Liver (tissue), 9 donors: ENCODE measurements around the gene SCN1B. TPM values are rescaled to one million over a fixed set of nuclear protein-coding genes. Genes with fewer than 3 reads are reported as not detected.
A peak's percentile ranks its signal among the peaks of the same experiment; 100 is the strongest.

Experiments
- DNase-seq: peaks from one replicate; pipeline ENCODE4 v3.0.0-alpha.2; 2017; ENCODE audit warnings: low spot score
- H3K27ac ChIP-seq, 2 donors: one replicate each; pipeline ENCODE4 v1.7.0; 2013; ENCODE audit warnings: inconsistent platforms in 2 of 2, low read length in 2 of 2, control low read depth in 1 of 2, low read depth in 1 of 2, mild to moderate bottlenecking in 1 of 2
- H3K27me3 ChIP-seq, 4 donors: one replicate each; pipeline versions ENCODE4 v1.6.1 to v1.7.0; 2013; ENCODE audit warnings: low read length in 3 of 4, inconsistent platforms in 1 of 4, mild to moderate bottlenecking in 1 of 4, moderate library complexity in 1 of 4; ENCODE audit not compliant: control insufficient read depth in 4 of 4, insufficient read depth in 4 of 4
- H3K36me3 ChIP-seq, 4 donors: one replicate each; pipeline versions ENCODE4 v1.6.1 to v1.7.0; 2013; ENCODE audit warnings: low read length in 3 of 4, mild to moderate bottlenecking in 3 of 4, low read depth in 1 of 4, moderate library complexity in 1 of 4; ENCODE audit not compliant: control insufficient read depth in 4 of 4, insufficient read depth in 3 of 4
- H3K4me1 ChIP-seq, 4 donors: one replicate each; pipeline versions ENCODE4 v1.6.1 to v1.7.0; 2013; ENCODE audit warnings: low read length in 3 of 4, mild to moderate bottlenecking in 3 of 4, moderate library complexity in 1 of 4; ENCODE audit not compliant: control insufficient read depth in 4 of 4, insufficient read depth in 4 of 4
- H3K4me3 ChIP-seq, 3 donors: one replicate each; pipeline versions ENCODE4 v1.6.1 to v1.7.0; 2013; ENCODE audit warnings: low read length in 3 of 3, control low read depth in 1 of 3, low read depth in 1 of 3, mild to moderate bottlenecking in 1 of 3
- H3K9ac ChIP-seq, 2 donors: one replicate each; pipeline ENCODE4 v1.7.0; 2013; ENCODE audit warnings: low read length in 2 of 2, mild to moderate bottlenecking in 2 of 2, moderate library complexity in 2 of 2, control low read depth in 1 of 2, low read depth in 1 of 2
- H3K9me3 ChIP-seq, 4 donors: one replicate each; pipeline versions ENCODE4 v1.6.1 to v1.7.0; 2013; ENCODE audit warnings: low read length in 3 of 4; ENCODE audit not compliant: control insufficient read depth in 4 of 4
- CTCF ChIP-seq: fragments of 150-350 bp; IDR thresholded peaks from 2 replicates; pipeline ENCODE4 v1.5.1; 2017; ENCODE audit warnings: improper control_type of control experiment, low read depth, low read length; ENCODE audit not compliant: missing input control
- EGR1 ChIP-seq, 2 donors: IDR thresholded peaks; 2 replicates each; pipeline ENCODE4 v1.6.1; 2016 to 2018; ENCODE audit warnings: antibody characterized with exemption in 2 of 2, low read depth in 2 of 2
- FOXA2 ChIP-seq: IDR thresholded peaks from 2 replicates; pipeline ENCODE4 v1.6.1; 2016; ENCODE audit warnings: antibody characterized with exemption
- GABPA ChIP-seq, 2 donors: IDR thresholded peaks in 1 of 2; conservative IDR thresholded peaks in 1 of 2; 2 replicates each; pipeline ENCODE4 v1.6.1; 2016; ENCODE audit warnings: antibody characterized with exemption in 2 of 2, mild to moderate bottlenecking in 1 of 2, moderate library complexity in 1 of 2
- HNF4A ChIP-seq, 2 donors: conservative IDR thresholded peaks; 2 replicates each; pipeline ENCODE4 v1.6.1; 2016; ENCODE audit warnings: antibody characterized with exemption in 2 of 2, mild to moderate bottlenecking in 2 of 2
- HNF4G ChIP-seq: IDR thresholded peaks from 2 replicates; pipeline ENCODE4 v1.6.1; 2016; ENCODE audit warnings: antibody characterized with exemption
- JUND ChIP-seq, 2 donors: IDR thresholded peaks; 2 replicates each; pipeline ENCODE4 v1.6.1; 2016; ENCODE audit warnings: antibody characterized with exemption in 2 of 2
- MAX ChIP-seq: IDR thresholded peaks from 2 replicates; pipeline ENCODE4 v1.6.1; 2016; ENCODE audit warnings: antibody characterized with exemption
- NR2F2 ChIP-seq: IDR thresholded peaks from 2 replicates; pipeline ENCODE4 v1.6.1; 2016; ENCODE audit warnings: antibody characterized with exemption
- RAD21 ChIP-seq, 2 donors: IDR thresholded peaks; 2 replicates each; pipeline ENCODE4 v1.6.1; 2016; ENCODE audit warnings: antibody characterized with exemption in 2 of 2, mild to moderate bottlenecking in 2 of 2
- REST ChIP-seq: IDR thresholded peaks from 2 replicates; pipeline ENCODE4 v1.6.1; 2016; ENCODE audit warnings: antibody characterized with exemption, mild to moderate bottlenecking
- RXRA ChIP-seq, 2 donors: IDR thresholded peaks; 2 replicates each; pipeline ENCODE4 v1.6.1; 2017 to 2018; ENCODE audit warnings: antibody characterized with exemption in 2 of 2, mild to moderate bottlenecking in 1 of 2
- SP1 ChIP-seq: IDR thresholded peaks from 2 replicates; pipeline ENCODE4 v1.6.1; 2018; ENCODE audit warnings: antibody characterized with exemption, mild to moderate bottlenecking
- WGBS: extraction: QIAGEN DNeasy Blood & Tissue Kit; methylation state at CpG from one replicate; pipeline ENCODE4 v1.1.7; 2013; 5-methylcytosine and 5-hydroxymethylcytosine counted together
- polyA plus RNA-seq, 2 donors: library from polyadenylated mRNA; stranded (reverse) in 1 of 2; unstranded in 1 of 2; fragments of 200-250 nt in 1 of 2; fragments of >200 nt in 1 of 2; fragmentation: Nextera tagmentation in 1 of 2; extraction: Ambion mirVana in 1 of 2; gene quantifications; one replicate each; pipeline versions ENCODE4 v1.2.1 to v1.2.3, GENCODE V29; 2013 to 2015
- total RNA-seq, 2 donors: library from RNA; depleted of rRNA; stranded (reverse); fragments of >200 nt; gene quantifications; one replicate each; pipeline ENCODE4 v1.2.3, GENCODE V29; 2014
- TF ChIP-seq, protein P1 (sequence below): IDR thresholded peaks from 2 replicates; pipeline ENCODE4 v1.6.1; 2016; ENCODE audit warnings: antibody characterized with exemption
- donor health status: healthy.
- donor health status: healthy.
- donor health status: healthy.
- donor health status: healthy.
- donor health status: healthy.

The SCN1B gene
- total and polyA plus RNA-seq, 4 donors: 1.6 to 5.8 (median 3.4) TPM

- Histone ChIP-seq H3K27me3 (no peaks in the 10 kb centered on the region), H3K27ac (peak overlapping the region; percentile 95 to 96), H3K36me3 (no peaks in the 10 kb centered on the region), H3K9me3 (no peaks in the 10 kb centered on the region), H3K4me3 (no peak overlapping the region), H3K4me1 (peaks cover 10 to 42% (median 18%) of the 10 kb centered on the region in 4 donors), H3K9ac (no peak overlapping the region)
- DNase-seq: no peak
- 63% methylated on average over 13 of the region's 13 CpGs for WGBS
- TF ChIP-seq HNF4A (conservative IDR thresholded peaks at IDR 0.05) (peak; percentile 19 to 35), EGR1 (IDR thresholded peaks at IDR 0.05; ENCODE audit: low read depth in 2 of 2) (no peak), FOXA2 (no peak), SP1 (no peak), REST (no peak), GABPA (IDR thresholded peaks at IDR 0.05 in 1 of 2, conservative IDR thresholded peaks at IDR 0.05 in 1 of 2) (no peak), CTCF (no peak)
These were observed 31.3 kb upstream of the SCN1B start for GRCh38 chr19:34998777-34999497.

DNA sequence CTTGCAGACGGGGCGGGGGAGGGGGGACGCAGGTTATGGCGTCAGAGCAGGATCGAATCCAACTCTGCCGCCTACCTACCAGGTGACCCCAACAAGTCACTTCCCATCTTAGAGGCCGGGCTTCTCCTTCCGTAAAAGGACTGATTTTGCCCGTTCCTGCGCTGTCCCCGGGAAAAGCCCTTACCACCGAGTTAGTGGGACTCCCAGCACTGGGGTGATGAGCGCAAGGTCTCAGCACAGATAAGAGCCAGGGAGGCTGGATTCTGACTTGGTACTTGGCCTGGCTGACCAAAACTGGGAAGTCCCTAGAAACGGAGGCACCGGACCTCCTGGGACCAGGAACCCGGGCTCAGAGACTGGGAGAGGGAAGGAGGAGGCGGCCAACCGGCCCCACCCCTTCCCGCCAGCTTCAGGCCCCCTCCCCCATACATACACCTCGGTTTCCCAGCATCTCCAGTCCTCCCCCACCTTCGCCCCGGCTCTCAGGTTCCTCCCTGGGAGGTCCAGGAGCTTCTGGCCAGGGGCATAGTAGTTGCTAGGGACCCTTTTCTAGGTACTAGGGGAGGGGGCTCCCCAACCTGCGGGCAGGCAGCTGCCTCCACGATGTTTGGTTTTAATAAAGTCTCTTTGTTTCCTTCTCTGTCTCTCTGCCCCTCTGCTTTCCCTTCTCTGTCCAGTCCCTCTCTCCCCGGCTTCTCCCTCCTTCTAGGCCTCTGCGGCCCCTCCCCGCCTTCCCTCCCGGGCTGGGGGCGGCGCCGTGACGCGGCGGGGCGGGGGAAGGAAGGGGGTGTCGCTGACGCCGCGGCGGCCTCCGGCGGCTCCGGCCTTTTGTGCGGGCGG is 30.6 kb upstream of the SCN1B start, which contains the start of gene GRAMD1A:
GRAMD1A (plus strand) TSS at position 826 of the 840 bp plus-strand sequence. CDS start 156 bp downstream, outside the sequence.
- no peaks in the 10 kb centered on the region for H3K27me3 ChIP-seq
- peak within 1 kb of the TSS; percentile 38 to 76 (median 55) for H3K4me3 ChIP-seq
- H3K4me1 ChIP-seq: peaks cover 4 to 39% (median 13%) of the 10 kb centered on the region in 4 donors
- WGBS: 3% methylated on average over 45 of the region's 45 CpGs
- TF ChIP-seq REST (peak; percentile 61), RAD21 (IDR thresholded peaks at IDR 0.05) (no peak), CTCF (no peak), NR2F2 (no peak), RXRA (IDR thresholded peaks at IDR 0.05) (peak; percentile 47 to 53), JUND (IDR thresholded peaks at IDR 0.05) (no peak), MAX (no peak), SP1 (peak; percentile 37), FOXA2 (no peak), HNF4G (peak; percentile 15)
- TF ChIP-seq, protein P1, sequence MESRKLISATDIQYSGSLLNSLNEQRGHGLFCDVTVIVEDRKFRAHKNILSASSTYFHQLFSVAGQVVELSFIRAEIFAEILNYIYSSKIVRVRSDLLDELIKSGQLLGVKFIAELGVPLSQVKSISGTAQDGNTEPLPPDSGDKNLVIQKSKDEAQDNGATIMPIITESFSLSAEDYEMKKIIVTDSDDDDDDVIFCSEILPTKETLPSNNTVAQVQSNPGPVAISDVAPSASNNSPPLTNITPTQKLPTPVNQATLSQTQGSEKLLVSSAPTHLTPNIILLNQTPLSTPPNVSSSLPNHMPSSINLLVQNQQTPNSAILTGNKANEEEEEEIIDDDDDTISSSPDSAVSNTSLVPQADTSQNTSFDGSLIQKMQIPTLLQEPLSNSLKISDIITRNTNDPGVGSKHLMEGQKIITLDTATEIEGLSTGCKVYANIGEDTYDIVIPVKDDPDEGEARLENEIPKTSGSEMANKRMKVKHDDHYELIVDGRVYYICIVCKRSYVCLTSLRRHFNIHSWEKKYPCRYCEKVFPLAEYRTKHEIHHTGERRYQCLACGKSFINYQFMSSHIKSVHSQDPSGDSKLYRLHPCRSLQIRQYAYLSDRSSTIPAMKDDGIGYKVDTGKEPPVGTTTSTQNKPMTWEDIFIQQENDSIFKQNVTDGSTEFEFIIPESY: no peak
- no peaks in the 10 kb centered on the region for H3K9me3 ChIP-seq
- no peaks in the 10 kb centered on the region for H3K36me3 ChIP-seq
- H3K9ac ChIP-seq: peak within 1 kb of the TSS; percentile 84 to 85
- peak; percentile 70 for DNase-seq
- peak within 1 kb of the TSS; percentile 95 to 96 for H3K27ac ChIP-seq
